ENCODE results near the gene ADGRB2.

ADGRB2 gene

GRCh38 chr1:31734582-31735107, 29.5 kb downstream of the ADGRB2 start:
- no peaks in the 10 kb centered on the region for H3K9me3 Mint-ChIP-seq
- no peak for TF ChIP-seq CTCF (IDR thresholded peaks at IDR 0.05; ENCODE audit: unreplicated experiment in 3 of 3)
- no peak overlapping the region for H3K4me3 Mint-ChIP-seq
- H3K36me3 Mint-ChIP-seq (ENCODE audit: low read depth), result peaks cover 4% of the 10 kb centered on the region
- no peak overlapping the region for H3K27ac Mint-ChIP-seq
- H3K27me3 Mint-ChIP-seq (ENCODE audit: low read depth), result peaks cover 4% of the 10 kb centered on the region
- peaks cover 5% of the 10 kb centered on the region for H3K4me1 Mint-ChIP-seq

- Mint-ChIP-seq H3K27ac (no peak overlapping the region), H3K4me3 (no peak overlapping the region)
- no peak for TF ChIP-seq CTCF (IDR thresholded peaks at IDR 0.05; ENCODE audit: unreplicated experiment in 3 of 3)
Observed at GRCh38 chr1:31733389-31734219, 30.5 kb downstream of the ADGRB2 start.

GRCh38 chr1:31732751-31733289, 31.3 kb downstream of the ADGRB2 start:
- H3K27ac Mint-ChIP-seq, result no peak overlapping the region

More at GRCh38 chr1:31733389-31734219, 30.5 kb downstream of the ADGRB2 start:
- Mint-ChIP-seq H3K9me3 (no peaks in the 10 kb centered on the region), H3K36me3 (ENCODE audit: low read depth) (peaks cover 4% of the 10 kb centered on the region), H3K4me1 (peaks cover 5% of the 10 kb centered on the region), H3K27me3 (ENCODE audit: low read depth) (peaks cover 4% of the 10 kb centered on the region)

GRCh38 chr1:31732343-31732742, 31.8 kb downstream of the ADGRB2 start:
- no peak overlapping the region for H3K27ac Mint-ChIP-seq
- no peak for TF ChIP-seq CTCF (IDR thresholded peaks at IDR 0.05; ENCODE audit: unreplicated experiment in 3 of 3)
- no peaks in the 10 kb centered on the region for H3K9me3 Mint-ChIP-seq
- peaks cover 4% of the 10 kb centered on the region for H3K36me3 Mint-ChIP-seq (ENCODE audit: low read depth)
- H3K27me3 Mint-ChIP-seq (ENCODE audit: low read depth), result peaks cover 4% of the 10 kb centered on the region
- peaks cover 5% of the 10 kb centered on the region for H3K4me1 Mint-ChIP-seq
- H3K4me3 Mint-ChIP-seq, result no peak overlapping the region

More at GRCh38 chr1:31732751-31733289, 31.3 kb downstream of the ADGRB2 start:
- TF ChIP-seq CTCF (IDR thresholded peaks at IDR 0.05; ENCODE audit: unreplicated experiment in 3 of 3), result no peak
- H3K9me3 Mint-ChIP-seq, result no peaks in the 10 kb centered on the region
- no peak overlapping the region for H3K4me3 Mint-ChIP-seq
- peaks cover 4% of the 10 kb centered on the region for H3K27me3 Mint-ChIP-seq (ENCODE audit: low read depth)
- H3K4me1 Mint-ChIP-seq, result peaks cover 5% of the 10 kb centered on the region
- peaks cover 4% of the 10 kb centered on the region for H3K36me3 Mint-ChIP-seq (ENCODE audit: low read depth)

GRCh38 chr1:31731049-31731565, 33.0 kb downstream of the ADGRB2 start:
- Mint-ChIP-seq H3K9me3 (no peaks in the 10 kb centered on the region), H3K4me1 (no peaks in the 10 kb centered on the region), H3K27ac (no peak overlapping the region), H3K4me3 (no peak overlapping the region), H3K36me3 (ENCODE audit: low read depth) (no peaks in the 10 kb centered on the region), H3K27me3 (ENCODE audit: low read depth) (peaks cover 4% of the 10 kb centered on the region)
- TF ChIP-seq CTCF (IDR thresholded peaks at IDR 0.05; ENCODE audit: unreplicated experiment in 3 of 3), result no peak
